Caco-2 (cell line): Measurements from ENCODE around the gene TNP2. TPM values are rescaled to one million over a fixed set of nuclear protein-coding genes. Genes with fewer than 3 reads are reported as not detected.

ENCODE experiments used
- BruUV-seq: library from RNA; stranded (reverse); fragments of 400-500 nt; replicated peaks from 2 replicates; lab custom pipeline; 2021; lab: Mats Ljungman, UMichigan
- CTCF ChIA-PET: fragments of 300-600 bp; sonication (Branson Sonifier 250); formaldehyde crosslinking; loops from one replicate; lab custom pipeline; 2022; ENCODE audit warnings: antibody characterized with exemption; lab: Charles Lee
- POLR2A ChIA-PET: fragments of 300-600 bp; sonication (Branson Sonifier 250); formaldehyde crosslinking; loops from one replicate; lab custom pipeline; 2022; ENCODE audit warnings: antibody characterized with exemption; lab: Charles Lee
- DNase-seq, 2 experiments: peaks; one replicate each; pipeline versions ENCODE4 v3.0.0 to v3.0.0-alpha.2; 2020 to 2022
- H3K27me3 ChIP-seq: replicated peaks from 2 replicates; pipeline ENCODE4 v1.6.0; 2011; ENCODE audit warnings: low read length; ENCODE audit not compliant: control insufficient read depth, insufficient read depth
- H3K36me3 ChIP-seq: 2 replicates; pipeline ENCODE4 v1.5.1; 2011; ENCODE audit warnings: low read length; ENCODE audit not compliant: control insufficient read depth, insufficient read depth
- H3K4me1 ChIP-seq: fragments of 250-450 bp; sonication (Bioruptor Pico); 2 replicates; pipeline ENCODE4 v1.5.1; 2020; ENCODE audit warnings: mild to moderate bottlenecking
- H3K4me3 ChIP-seq: 2 replicates; pipeline ENCODE4 v1.5.1; 2011; ENCODE audit warnings: low read depth, mild to moderate bottlenecking, control low read depth, low read length
- H3K9me3 ChIP-seq: fragments of 250-450 bp; sonication (Bioruptor Pico); 2 replicates; pipeline ENCODE4 v1.5.1; 2020; ENCODE audit warnings: mild to moderate bottlenecking, moderate library complexity
- H3K27ac Mint-ChIP-seq: one replicate; pipeline ENCODE4 v1.8.0; 2022; ENCODE audit warnings: mixed read lengths; ENCODE audit not compliant: unreplicated experiment
- H3K27me3 Mint-ChIP-seq: one replicate; pipeline ENCODE4 v1.8.0; 2022; ENCODE audit warnings: mixed read lengths; ENCODE audit not compliant: insufficient read depth, unreplicated experiment
- H3K36me3 Mint-ChIP-seq: one replicate; pipeline ENCODE4 v1.8.0; 2022; ENCODE audit warnings: mild to moderate bottlenecking, mixed read lengths; ENCODE audit not compliant: insufficient read depth, unreplicated experiment
- H3K4me1 Mint-ChIP-seq: one replicate; pipeline ENCODE4 v1.8.0; 2022; ENCODE audit warnings: low read depth, mixed read lengths; ENCODE audit not compliant: unreplicated experiment
- H3K4me3 Mint-ChIP-seq: one replicate; pipeline ENCODE4 v1.8.0; 2022; ENCODE audit warnings: mild to moderate bottlenecking, moderate library complexity, mixed read lengths; ENCODE audit not compliant: unreplicated experiment
- H3K9me3 Mint-ChIP-seq: one replicate; pipeline ENCODE4 v1.8.0; 2022; ENCODE audit warnings: mixed read lengths; ENCODE audit not compliant: unreplicated experiment
- CTCF ChIP-seq, 2 experiments: fragments of 200-600 bp in 1 of 2; IDR thresholded peaks; 1 replicate in 1 of 2; 2 replicates in 1 of 2; pipeline versions ENCODE4 v1.5.1 to v1.8.0; 2011 to 2022; ENCODE audit warnings: antibody characterized with exemption in 1 of 2, control low read depth in 1 of 2, inconsistent platforms in 1 of 2, low read depth in 1 of 2, low read length in 1 of 2, mild to moderate bottlenecking in 1 of 2, moderate library complexity in 1 of 2; ENCODE audit not compliant: insufficient read depth in 1 of 2, severe bottlenecking in 1 of 2, unreplicated experiment in 1 of 2
- intact Hi-C: fragments of 100-400 bp; cut with micrococcal nuclease; formaldehyde crosslinking; loops from one replicate; pipeline ENCODE4 v1.10.0; 2022; ENCODE audit not compliant: unreplicated experiment
- total RNA-seq: library from RNA; stranded (reverse); gene quantifications from 2 replicates; pipeline ENCODE4 v1.2.3, GENCODE V29; 2022

Gene TNP2
- total RNA-seq, 1 experiment from 2014 or later, result not detected

- intact Hi-C loops, result loop anchor here (10.0 kb wide), 1 partner anchor 149 kb away; no protein-coding TSS in a partner anchor
- CTCF ChIA-PET, result no interaction called here
Observed at GRCh38 chr16:11253009-11253994, 15.8 kb downstream of the TNP2 start.

GRCh38 chr16:11252482-11252931 lies 16.6 kb downstream of the TNP2 start:
- H3K4me1 Mint-ChIP-seq, result peaks cover 7% of the 10 kb centered on the region
- no peak for TF ChIP-seq CTCF (IDR thresholded peaks at IDR 0.05; ENCODE audit: insufficient read depth in 1 of 2, low read depth in 1 of 2, low read length in 1 of 2, severe bottlenecking in 1 of 2, unreplicated experiment in 1 of 2)
- CTCF ChIA-PET, result no interaction called here
- POLR2A ChIA-PET, result interaction anchor here (0.6 kb wide), 1 partner anchor 17 kb away, joined by 5 read pairs; no protein-coding TSS in a partner anchor
- no peaks in the 10 kb centered on the region for H3K9me3 Mint-ChIP-seq
- Histone ChIP-seq H3K4me1 (peaks cover 6% of the 10 kb centered on the region), H3K27me3 (no peaks in the 10 kb centered on the region), H3K36me3 (no peaks in the 10 kb centered on the region), H3K4me3 (no peak overlapping the region), H3K9me3 (no peaks in the 10 kb centered on the region)
- H3K4me3 Mint-ChIP-seq, result peak overlapping the region; percentile 20
- BruUV-seq, result no TSS peak
- H3K36me3 Mint-ChIP-seq, result peaks cover 53% of the 10 kb centered on the region
- H3K27ac Mint-ChIP-seq, result no peak overlapping the region
- intact Hi-C loops, result loop anchor here (10.0 kb wide), 1 partner anchor 148 kb away; no protein-coding TSS in a partner anchor
- no peak for DNase-seq
- H3K27me3 Mint-ChIP-seq, result no peaks in the 10 kb centered on the region

More at GRCh38 chr16:11253009-11253994, 15.8 kb downstream of the TNP2 start:
- Histone ChIP-seq H3K4me1 (peaks cover 8% of the 10 kb centered on the region), H3K36me3 (no peaks in the 10 kb centered on the region), H3K9me3 (no peaks in the 10 kb centered on the region), H3K4me3 (no peak overlapping the region), H3K27me3 (no peaks in the 10 kb centered on the region)
- POLR2A ChIA-PET, result interaction anchor here (0.6 to 0.7 kb wide), 2 partner anchors 86 to 130 kb away, joined by 5 to 6 read pairs; no protein-coding TSS in a partner anchor
- H3K4me3 Mint-ChIP-seq, result peak overlapping the region; percentile 20
- no peaks in the 10 kb centered on the region for H3K9me3 Mint-ChIP-seq
- TF ChIP-seq CTCF (IDR thresholded peaks at IDR 0.05; ENCODE audit: insufficient read depth in 1 of 2, low read depth in 1 of 2, low read length in 1 of 2, severe bottlenecking in 1 of 2, unreplicated experiment in 1 of 2), result no peak
- BruUV-seq, result no TSS peak
- H3K36me3 Mint-ChIP-seq, result peaks cover 53% of the 10 kb centered on the region
- H3K27ac Mint-ChIP-seq, result no peak overlapping the region
- no peak for DNase-seq
- peaks cover 7% of the 10 kb centered on the region for H3K4me1 Mint-ChIP-seq
- H3K27me3 Mint-ChIP-seq, result no peaks in the 10 kb centered on the region
